ENCODE measurements around the gene CCDC182.

GRCh38 chr17:57781386-57782061 is 36.4 kb upstream of the CCDC182 start:
- no peak for TF ChIP-seq GATA3 (IDR thresholded peaks at IDR 0.05; ENCODE audit: low read depth, low read length)
- no peak; the same call in 1 of the 2 replicates for TF ChIP-seq GATA2 (IDR thresholded peaks at IDR 0.05; ENCODE audit: low read depth, low read length)

Data from SH-SY5Y (cell line).